ENCODE measurements around the gene CACNA2D1.

The CACNA2D1 gene

DNA sequence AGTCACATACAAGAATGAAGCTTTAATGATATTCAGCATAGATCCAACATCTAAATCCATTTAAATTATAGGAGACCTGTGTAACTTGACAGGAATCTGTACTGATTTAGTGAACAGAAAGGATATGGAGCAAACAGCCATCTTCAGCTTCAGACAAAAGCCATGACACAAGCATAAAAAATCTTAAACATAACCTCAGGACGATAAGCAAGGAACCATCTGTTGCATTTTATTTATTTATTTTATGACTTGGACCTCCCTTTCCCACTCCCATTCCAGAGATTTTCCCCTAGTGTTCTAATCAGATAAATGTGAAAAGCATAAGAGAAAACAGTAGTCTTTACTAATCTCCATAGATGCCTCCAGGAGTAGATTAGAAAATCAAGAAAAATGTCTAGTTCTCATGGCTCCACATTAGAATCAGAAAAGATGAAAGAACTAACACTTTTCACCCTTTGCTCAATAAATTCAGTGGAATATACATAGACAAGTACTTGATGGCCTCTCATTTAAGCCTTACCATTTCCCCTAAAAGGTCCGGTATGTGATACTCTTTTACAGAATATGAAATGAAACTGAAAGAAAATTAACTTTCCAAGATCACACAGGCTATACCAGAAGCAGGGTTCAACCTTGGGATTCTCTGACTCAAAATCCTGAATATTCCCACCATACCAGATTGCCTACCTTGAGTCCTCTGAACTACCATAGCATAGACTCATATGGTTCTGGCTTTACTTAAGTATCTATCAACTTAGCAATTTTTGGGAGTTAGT, 15.2 kb downstream of the CACNA2D1 start:
- TF ChIP-seq CREB1 (IDR thresholded peaks at IDR 0.05; ENCODE audit: low read depth) (no peak), FOXM1 (IDR thresholded peaks at IDR 0.05; ENCODE audit: borderline replicate concordance, low read depth) (no peak), ZBTB7A (IDR thresholded peaks at IDR 0.05; ENCODE audit: low read depth) (no peak), RAD21 (IDR thresholded peaks at IDR 0.05; ENCODE audit: low read depth) (no peak), CEBPB (IDR thresholded peaks at IDR 0.05) (no peak), YY1 (IDR thresholded peaks at IDR 0.05; ENCODE audit: low read depth) (no peak), TAF1 (IDR thresholded peaks at IDR 0.05; ENCODE audit: low read depth) (no peak)
- TF ChIP-seq, protein P1, sequence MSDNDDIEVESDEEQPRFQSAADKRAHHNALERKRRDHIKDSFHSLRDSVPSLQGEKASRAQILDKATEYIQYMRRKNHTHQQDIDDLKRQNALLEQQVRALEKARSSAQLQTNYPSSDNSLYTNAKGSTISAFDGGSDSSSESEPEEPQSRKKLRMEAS (IDR thresholded peaks at IDR 0.05) = no peak

DNA sequence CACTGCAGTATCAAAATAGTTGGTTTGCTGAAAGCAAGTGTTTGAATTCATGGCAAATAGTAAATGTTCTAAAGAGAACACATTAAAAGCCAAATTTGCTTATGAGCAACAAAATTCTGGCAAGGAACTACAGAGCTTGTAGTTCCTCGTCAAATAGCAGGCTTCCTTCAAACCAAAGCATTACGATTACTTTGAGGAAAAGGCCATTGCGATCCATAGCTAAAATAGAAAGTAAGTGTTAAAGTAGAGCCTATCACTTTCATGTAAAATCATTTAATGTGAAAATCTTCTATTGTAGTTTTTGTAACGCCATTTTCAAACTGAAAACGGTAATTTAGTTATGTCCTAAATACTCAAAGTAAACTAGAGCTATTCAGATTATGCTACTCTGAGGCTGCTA, 20.1 kb downstream of the CACNA2D1 start:
- TF ChIP-seq FOXM1 (IDR thresholded peaks at IDR 0.05; ENCODE audit: borderline replicate concordance, low read depth) = no peak
- TF ChIP-seq, protein P2, sequence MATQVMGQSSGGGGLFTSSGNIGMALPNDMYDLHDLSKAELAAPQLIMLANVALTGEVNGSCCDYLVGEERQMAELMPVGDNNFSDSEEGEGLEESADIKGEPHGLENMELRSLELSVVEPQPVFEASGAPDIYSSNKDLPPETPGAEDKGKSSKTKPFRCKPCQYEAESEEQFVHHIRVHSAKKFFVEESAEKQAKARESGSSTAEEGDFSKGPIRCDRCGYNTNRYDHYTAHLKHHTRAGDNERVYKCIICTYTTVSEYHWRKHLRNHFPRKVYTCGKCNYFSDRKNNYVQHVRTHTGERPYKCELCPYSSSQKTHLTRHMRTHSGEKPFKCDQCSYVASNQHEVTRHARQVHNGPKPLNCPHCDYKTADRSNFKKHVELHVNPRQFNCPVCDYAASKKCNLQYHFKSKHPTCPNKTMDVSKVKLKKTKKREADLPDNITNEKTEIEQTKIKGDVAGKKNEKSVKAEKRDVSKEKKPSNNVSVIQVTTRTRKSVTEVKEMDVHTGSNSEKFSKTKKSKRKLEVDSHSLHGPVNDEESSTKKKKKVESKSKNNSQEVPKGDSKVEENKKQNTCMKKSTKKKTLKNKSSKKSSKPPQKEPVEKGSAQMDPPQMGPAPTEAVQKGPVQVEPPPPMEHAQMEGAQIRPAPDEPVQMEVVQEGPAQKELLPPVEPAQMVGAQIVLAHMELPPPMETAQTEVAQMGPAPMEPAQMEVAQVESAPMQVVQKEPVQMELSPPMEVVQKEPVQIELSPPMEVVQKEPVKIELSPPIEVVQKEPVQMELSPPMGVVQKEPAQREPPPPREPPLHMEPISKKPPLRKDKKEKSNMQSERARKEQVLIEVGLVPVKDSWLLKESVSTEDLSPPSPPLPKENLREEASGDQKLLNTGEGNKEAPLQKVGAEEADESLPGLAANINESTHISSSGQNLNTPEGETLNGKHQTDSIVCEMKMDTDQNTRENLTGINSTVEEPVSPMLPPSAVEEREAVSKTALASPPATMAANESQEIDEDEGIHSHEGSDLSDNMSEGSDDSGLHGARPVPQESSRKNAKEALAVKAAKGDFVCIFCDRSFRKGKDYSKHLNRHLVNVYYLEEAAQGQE (IDR thresholded peaks at IDR 0.05; ENCODE audit: low read depth) = no peak
- TF ChIP-seq EP300 (IDR thresholded peaks at IDR 0.05; ENCODE audit: borderline replicate concordance) = no peak
- TF ChIP-seq YY1 (IDR thresholded peaks at IDR 0.05; ENCODE audit: low read depth) = no peak
- TF ChIP-seq TCF12 (IDR thresholded peaks at IDR 0.05; ENCODE audit: low read depth) = no peak
- no peak for TF ChIP-seq NFIC (IDR thresholded peaks at IDR 0.05)
- TF ChIP-seq TAF1 (IDR thresholded peaks at IDR 0.05; ENCODE audit: low read depth) = no peak
- TF ChIP-seq EGR1 (IDR thresholded peaks at IDR 0.05) = no peak
- no peak for TF ChIP-seq CREB1 (IDR thresholded peaks at IDR 0.05; ENCODE audit: low read depth)
- TF ChIP-seq TEAD4 (IDR thresholded peaks at IDR 0.05) = no peak
- TF ChIP-seq, protein P3, sequence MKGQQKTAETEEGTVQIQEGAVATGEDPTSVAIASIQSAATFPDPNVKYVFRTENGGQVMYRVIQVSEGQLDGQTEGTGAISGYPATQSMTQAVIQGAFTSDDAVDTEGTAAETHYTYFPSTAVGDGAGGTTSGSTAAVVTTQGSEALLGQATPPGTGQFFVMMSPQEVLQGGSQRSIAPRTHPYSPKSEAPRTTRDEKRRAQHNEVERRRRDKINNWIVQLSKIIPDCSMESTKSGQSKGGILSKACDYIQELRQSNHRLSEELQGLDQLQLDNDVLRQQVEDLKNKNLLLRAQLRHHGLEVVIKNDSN (IDR thresholded peaks at IDR 0.05) = no peak
- no peak for TF ChIP-seq ZBTB7A (IDR thresholded peaks at IDR 0.05; ENCODE audit: low read depth)
- no peak for TF ChIP-seq CEBPB (IDR thresholded peaks at IDR 0.05)
- TF ChIP-seq, protein P1 (IDR thresholded peaks at IDR 0.05) = no peak
- no peak for TF ChIP-seq RAD21 (IDR thresholded peaks at IDR 0.05; ENCODE audit: low read depth)

DNA sequence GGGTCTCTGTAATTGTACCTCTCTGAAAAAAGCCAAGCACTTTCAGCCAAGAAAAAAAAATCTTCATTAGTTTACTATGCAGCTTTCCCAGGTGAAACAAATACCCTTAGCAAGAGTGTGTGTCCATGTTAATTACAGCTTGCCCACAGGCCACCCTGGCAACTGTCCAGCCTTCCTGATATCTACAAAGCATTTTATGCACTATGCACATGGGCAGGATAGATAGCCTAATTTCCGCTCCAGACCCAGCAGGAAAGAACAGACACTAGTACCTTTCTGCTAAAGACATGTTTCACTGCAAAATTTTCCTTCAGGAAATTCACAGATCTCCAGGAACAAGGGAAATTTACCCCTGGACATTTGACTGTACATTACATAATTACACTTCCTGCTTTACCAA, 24.4 kb downstream of the CACNA2D1 start:
- TF ChIP-seq ZBTB7A (IDR thresholded peaks at IDR 0.05; ENCODE audit: low read depth) = no peak

DNA sequence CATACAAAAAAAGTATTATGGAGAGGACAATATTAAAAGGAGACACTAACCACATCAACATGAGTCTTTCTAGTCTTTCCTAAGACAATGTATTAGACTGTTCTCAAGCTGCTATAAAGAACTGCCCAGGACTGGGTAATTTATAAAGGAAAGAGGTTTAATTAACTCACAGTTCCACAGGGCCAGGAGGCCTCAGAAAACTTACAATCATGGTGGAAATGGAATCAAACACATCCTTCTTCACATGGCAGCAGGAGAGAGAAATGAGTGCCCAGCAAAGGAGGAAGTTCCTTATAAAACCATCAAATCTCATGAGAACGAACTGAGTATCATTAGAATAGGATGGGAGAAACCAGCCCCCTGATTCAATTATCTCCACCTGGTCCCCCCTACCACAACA, 25.7 kb downstream of the CACNA2D1 start:
- TF ChIP-seq EP300 (IDR thresholded peaks at IDR 0.05; ENCODE audit: borderline replicate concordance) = no peak
- TF ChIP-seq ZBTB7A (IDR thresholded peaks at IDR 0.05; ENCODE audit: low read depth) = no peak
- no peak for TF ChIP-seq YY1 (IDR thresholded peaks at IDR 0.05; ENCODE audit: low read depth)
- TF ChIP-seq, protein P3 (IDR thresholded peaks at IDR 0.05) = no peak
- no peak for TF ChIP-seq NFIC (IDR thresholded peaks at IDR 0.05)
- TF ChIP-seq TAF1 (IDR thresholded peaks at IDR 0.05; ENCODE audit: low read depth) = no peak
- no peak for TF ChIP-seq CEBPB (IDR thresholded peaks at IDR 0.05)
- TF ChIP-seq EGR1 (IDR thresholded peaks at IDR 0.05) = no peak
- TF ChIP-seq TCF12 (IDR thresholded peaks at IDR 0.05; ENCODE audit: low read depth) = no peak
- TF ChIP-seq, protein P1 (IDR thresholded peaks at IDR 0.05) = no peak

DNA sequence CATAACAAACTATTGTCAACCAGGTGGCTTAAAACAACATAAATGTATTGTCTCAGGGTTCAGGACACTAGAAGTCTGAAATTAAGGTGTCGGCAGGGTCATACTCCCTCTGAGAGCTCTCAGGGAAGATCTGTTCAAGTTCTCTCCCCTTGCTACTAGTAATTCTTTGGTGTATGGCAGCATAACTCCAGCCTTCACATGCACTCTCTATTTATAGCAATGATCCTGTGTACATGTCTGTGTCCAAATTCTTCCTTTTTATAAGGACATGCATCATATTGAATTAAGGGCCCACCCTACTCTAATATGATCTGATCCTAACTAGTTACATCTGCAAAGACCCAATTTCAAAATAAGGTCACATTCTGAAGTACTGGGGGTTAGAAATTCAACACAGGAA, 27.2 kb downstream of the CACNA2D1 start:
- TF ChIP-seq RAD21 (IDR thresholded peaks at IDR 0.05; ENCODE audit: low read depth) = no peak
- no peak for TF ChIP-seq TCF12 (IDR thresholded peaks at IDR 0.05; ENCODE audit: low read depth)
- no peak for TF ChIP-seq FOXM1 (IDR thresholded peaks at IDR 0.05; ENCODE audit: borderline replicate concordance, low read depth)
- TF ChIP-seq YY1 (IDR thresholded peaks at IDR 0.05; ENCODE audit: low read depth) = no peak
- TF ChIP-seq, protein P3 (IDR thresholded peaks at IDR 0.05) = no peak
- TF ChIP-seq TEAD4 (IDR thresholded peaks at IDR 0.05) = no peak
- TF ChIP-seq, protein P1 (IDR thresholded peaks at IDR 0.05) = no peak

DNA sequence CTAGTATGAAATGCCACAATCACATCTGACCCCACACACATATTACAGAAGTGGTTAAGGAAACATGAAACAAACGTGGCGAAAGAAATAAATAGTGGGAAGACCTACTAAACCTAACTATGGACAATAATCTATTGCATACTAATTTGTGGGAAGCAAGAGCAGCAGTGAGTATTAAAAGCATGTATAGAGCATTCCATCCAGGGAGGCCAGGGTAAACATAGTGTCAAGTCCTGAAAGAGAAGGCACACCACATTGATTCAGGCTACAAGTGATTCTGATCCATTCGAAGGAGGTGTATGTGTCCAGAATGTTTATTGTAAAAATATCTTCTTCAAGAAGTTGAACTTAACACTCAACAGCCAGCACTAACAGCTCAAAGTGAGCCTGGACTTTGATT, 29.2 kb downstream of the CACNA2D1 start:
- TF ChIP-seq, protein P3 (IDR thresholded peaks at IDR 0.05) = no peak
- no peak for TF ChIP-seq NFIC (IDR thresholded peaks at IDR 0.05)
- no peak for TF ChIP-seq EGR1 (IDR thresholded peaks at IDR 0.05)
- no peak for TF ChIP-seq RAD21 (IDR thresholded peaks at IDR 0.05; ENCODE audit: low read depth)
- no peak for TF ChIP-seq TCF12 (IDR thresholded peaks at IDR 0.05; ENCODE audit: low read depth)
- no peak for TF ChIP-seq ZBTB7A (IDR thresholded peaks at IDR 0.05; ENCODE audit: low read depth)
- TF ChIP-seq, protein P1 (IDR thresholded peaks at IDR 0.05) = no peak
- TF ChIP-seq TAF1 (IDR thresholded peaks at IDR 0.05; ENCODE audit: low read depth) = no peak
- TF ChIP-seq YY1 (IDR thresholded peaks at IDR 0.05; ENCODE audit: low read depth) = no peak
- TF ChIP-seq CEBPB (IDR thresholded peaks at IDR 0.05) = no peak
- TF ChIP-seq EP300 (IDR thresholded peaks at IDR 0.05; ENCODE audit: borderline replicate concordance) = no peak
- TF ChIP-seq FOXM1 (IDR thresholded peaks at IDR 0.05; ENCODE audit: borderline replicate concordance, low read depth) = no peak
- no peak for TF ChIP-seq CREB1 (IDR thresholded peaks at IDR 0.05; ENCODE audit: low read depth)
- TF ChIP-seq, protein P2 (IDR thresholded peaks at IDR 0.05; ENCODE audit: low read depth) = no peak
- no peak for TF ChIP-seq TEAD4 (IDR thresholded peaks at IDR 0.05)

Measured in Ishikawa (cell line).